ENCODE measurements around the gene TCERG1L.

DNA sequence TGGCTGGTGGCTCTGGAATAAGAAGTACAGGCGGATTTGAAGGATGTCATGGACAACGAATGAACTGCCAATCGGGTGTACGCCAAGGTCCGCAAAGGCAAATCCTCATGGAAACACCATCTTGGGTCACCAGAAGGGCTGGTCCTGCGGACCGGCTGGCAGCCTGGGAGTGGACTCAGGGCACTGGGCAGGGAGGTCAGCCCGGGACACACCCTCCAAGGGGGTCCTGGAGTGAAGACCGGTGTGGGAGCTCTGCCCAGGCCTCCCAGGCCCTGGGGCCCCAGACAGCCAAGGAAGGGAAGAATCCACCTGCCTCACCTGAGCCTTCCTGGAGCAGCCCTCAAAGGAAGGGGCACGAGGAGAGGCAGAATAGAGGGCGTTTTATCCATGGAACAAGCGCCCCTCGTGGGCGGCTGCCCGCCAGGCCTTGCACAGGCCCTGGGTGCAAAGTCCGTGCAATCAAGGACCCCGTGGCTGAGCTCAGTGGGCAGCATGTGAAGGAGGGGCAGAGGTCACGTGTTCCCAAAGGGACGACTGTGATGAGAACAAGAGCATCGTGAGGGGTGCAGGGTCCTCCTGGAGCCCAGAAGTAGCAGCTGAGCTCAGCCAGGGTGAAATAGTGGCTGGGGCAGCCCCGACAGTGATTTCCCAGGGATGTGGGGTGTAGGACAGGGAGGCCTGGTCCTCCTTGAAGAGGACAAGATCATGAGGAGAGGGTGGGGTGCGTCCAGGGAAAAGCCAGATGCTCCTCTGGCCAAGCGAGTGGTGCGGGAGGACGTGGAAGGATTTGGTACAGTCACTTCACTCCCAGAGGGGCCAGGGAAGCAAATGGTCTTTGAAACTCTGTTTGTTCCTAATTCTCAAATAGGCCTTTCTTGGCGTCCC, 105.2 kb downstream of the TCERG1L start:
- TF ChIP-seq, protein P1, sequence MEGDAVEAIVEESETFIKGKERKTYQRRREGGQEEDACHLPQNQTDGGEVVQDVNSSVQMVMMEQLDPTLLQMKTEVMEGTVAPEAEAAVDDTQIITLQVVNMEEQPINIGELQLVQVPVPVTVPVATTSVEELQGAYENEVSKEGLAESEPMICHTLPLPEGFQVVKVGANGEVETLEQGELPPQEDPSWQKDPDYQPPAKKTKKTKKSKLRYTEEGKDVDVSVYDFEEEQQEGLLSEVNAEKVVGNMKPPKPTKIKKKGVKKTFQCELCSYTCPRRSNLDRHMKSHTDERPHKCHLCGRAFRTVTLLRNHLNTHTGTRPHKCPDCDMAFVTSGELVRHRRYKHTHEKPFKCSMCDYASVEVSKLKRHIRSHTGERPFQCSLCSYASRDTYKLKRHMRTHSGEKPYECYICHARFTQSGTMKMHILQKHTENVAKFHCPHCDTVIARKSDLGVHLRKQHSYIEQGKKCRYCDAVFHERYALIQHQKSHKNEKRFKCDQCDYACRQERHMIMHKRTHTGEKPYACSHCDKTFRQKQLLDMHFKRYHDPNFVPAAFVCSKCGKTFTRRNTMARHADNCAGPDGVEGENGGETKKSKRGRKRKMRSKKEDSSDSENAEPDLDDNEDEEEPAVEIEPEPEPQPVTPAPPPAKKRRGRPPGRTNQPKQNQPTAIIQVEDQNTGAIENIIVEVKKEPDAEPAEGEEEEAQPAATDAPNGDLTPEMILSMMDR (IDR thresholded peaks at IDR 0.05) = no peak
- no peak for TF ChIP-seq POLR2A (IDR thresholded peaks at IDR 0.05)

Measured in body of pancreas (tissue), 4 donors.